ENCODE results near the gene PVRIG. TPM values are rescaled to one million over a fixed set of nuclear protein-coding genes. Genes with fewer than 3 reads are reported as not detected.
"Not testable (repeated sequence)": the region's sequence is repeated elsewhere in the genome, so short reads cannot be mapped to it uniquely, and the experiment has no call there.

PVRIG gene
- total RNA-seq, 1 experiment from 2014 or later, result not detected

DNA sequence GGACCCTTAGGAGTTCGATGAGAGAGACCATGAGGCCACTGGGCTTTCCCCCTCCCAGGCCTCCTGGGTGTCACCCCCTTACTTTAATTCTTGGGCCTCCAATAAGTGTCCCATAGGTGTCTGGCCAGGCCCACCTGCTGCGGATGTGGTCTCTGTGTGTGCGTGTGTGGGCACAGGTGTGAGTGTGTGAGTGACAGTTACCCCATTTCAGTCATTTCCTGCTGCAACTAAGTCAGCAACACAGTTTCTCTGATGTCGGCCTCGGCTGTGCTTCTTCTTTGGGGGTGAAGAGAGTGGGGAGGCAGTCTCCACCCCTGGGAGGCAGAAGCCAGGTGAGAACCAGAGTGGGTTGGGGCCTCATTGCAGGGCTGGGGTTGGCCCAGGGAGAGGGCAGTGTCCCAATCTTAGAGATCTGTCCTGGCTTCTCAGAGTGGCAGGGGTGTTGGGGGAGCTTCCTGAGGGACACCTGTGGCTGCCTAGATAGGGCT is 1.5 kb downstream of the PVRIG start:
- Histone ChIP-seq H3K4me3 (ENCODE audit: low read depth, low read length, poor library complexity, severe bottlenecking) (no peak overlapping the region), H3K4me1 (ENCODE audit: insufficient read depth, low read length, poor library complexity, severe bottlenecking) (no peaks in the 10 kb centered on the region), H3K27ac (ENCODE audit: low read depth, low read length, poor library complexity, severe bottlenecking) (no peak overlapping the region), H3K9me3 (ENCODE audit: low read depth, low read length, poor library complexity, severe bottlenecking) (no peaks in the 10 kb centered on the region), H3K36me3 (ENCODE audit: insufficient read depth, low read length, poor library complexity, severe bottlenecking) (no peaks in the 10 kb centered on the region), H3K27me3 (replicated peaks; ENCODE audit: insufficient read depth, low read depth, low read length, poor library complexity) (no peaks in the 10 kb centered on the region)
- no peak for DNase-seq (ENCODE audit: low spot score)
- CTCF ChIA-PET, result no interaction called here
- POLR2A ChIA-PET (ENCODE audit: low non-redundant PET), result no interaction called here
- no TSS peak for BruUV-seq (replicated peaks)
- intact Hi-C loops (cut with micrococcal nuclease; ENCODE audit: unreplicated experiment), result no loop called here
- TF ChIP-seq, protein P1, sequence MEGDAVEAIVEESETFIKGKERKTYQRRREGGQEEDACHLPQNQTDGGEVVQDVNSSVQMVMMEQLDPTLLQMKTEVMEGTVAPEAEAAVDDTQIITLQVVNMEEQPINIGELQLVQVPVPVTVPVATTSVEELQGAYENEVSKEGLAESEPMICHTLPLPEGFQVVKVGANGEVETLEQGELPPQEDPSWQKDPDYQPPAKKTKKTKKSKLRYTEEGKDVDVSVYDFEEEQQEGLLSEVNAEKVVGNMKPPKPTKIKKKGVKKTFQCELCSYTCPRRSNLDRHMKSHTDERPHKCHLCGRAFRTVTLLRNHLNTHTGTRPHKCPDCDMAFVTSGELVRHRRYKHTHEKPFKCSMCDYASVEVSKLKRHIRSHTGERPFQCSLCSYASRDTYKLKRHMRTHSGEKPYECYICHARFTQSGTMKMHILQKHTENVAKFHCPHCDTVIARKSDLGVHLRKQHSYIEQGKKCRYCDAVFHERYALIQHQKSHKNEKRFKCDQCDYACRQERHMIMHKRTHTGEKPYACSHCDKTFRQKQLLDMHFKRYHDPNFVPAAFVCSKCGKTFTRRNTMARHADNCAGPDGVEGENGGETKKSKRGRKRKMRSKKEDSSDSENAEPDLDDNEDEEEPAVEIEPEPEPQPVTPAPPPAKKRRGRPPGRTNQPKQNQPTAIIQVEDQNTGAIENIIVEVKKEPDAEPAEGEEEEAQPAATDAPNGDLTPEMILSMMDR (conservative IDR thresholded peaks at IDR 0.05; ENCODE audit: low read depth, low read length), result no peak
- TF ChIP-seq EZH2 (IDR thresholded peaks at IDR 0.05; ENCODE audit: borderline replicate concordance, low read depth, low read length, poor library complexity, severe bottlenecking), result no peak

DNA sequence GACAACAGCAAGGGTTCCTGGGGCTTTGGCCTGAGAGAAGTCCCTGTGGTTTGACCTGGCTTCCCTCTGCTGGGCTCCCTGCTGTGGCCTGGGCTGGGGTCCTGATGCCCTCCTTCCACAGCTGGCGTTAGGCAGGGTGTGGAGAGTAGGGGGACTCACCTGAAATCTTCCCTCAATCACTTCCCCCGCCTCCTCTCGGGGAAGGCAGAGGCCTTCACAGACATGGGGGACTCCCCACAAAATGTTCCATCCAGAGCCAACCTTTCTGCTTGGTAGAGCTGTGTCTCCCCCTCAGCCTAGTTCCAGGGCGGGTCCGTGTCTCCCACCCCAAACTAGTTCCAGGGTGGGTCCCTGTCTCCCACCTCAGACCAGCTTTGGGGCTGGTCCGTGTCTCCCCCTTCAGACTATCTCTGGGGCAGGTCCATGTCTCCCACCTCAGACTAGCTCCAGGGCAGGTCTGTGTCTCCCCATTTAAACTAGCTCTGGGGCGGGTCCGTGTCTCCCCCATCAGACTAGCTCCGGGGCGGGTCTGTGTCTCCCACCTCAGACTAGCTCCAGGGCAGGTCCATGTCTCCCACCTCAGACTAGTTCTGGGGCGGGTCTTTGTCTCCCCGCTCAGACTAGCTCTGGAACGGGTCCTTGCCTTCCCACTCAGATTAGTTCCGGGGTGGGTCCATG is 2.2 kb downstream of the PVRIG start:
- CTCF ChIA-PET, result no interaction called here

DNA sequence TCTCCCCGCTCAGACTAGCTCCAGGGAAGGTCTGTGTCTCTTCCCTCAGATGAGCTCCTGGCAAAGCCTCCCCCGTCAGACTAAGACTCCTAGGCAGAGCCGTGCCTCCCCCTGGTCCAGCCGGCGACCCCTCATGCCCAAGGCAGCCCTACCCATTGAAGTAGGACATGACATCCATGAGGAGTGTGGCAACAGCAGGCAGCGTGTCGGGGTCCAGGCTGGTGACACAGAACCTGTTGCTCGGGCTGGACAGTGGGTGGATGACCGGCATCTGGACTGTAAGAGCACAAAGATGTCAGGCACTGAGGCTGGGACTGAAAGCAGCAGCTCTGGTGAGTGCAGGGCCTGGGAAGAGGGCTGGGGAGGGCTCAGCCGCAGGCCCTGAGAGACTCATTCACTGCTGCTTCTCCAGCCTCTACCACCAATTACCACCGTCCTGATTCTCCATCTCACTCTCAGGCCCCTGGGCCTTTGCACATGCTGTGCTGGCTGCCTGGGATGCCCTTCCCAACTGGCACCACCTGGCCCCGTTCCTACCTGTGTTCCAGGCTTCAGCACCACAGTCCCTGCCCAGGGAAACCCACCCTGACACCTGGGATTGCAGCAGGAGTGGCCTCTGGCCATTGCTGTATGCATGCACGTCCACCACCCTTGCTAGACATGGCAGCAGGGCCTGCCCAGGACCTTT is 2.8 kb downstream of the PVRIG start:
- no peak overlapping the region for H3K4me3 ChIP-seq (ENCODE audit: low read depth, low read length, poor library complexity, severe bottlenecking)
- H3K27me3 ChIP-seq (replicated peaks; ENCODE audit: insufficient read depth, low read depth, low read length, poor library complexity), result no peaks in the 10 kb centered on the region
- no TSS peak for BruUV-seq (replicated peaks)
- no peak overlapping the region for H3K27ac ChIP-seq (ENCODE audit: low read depth, low read length, poor library complexity, severe bottlenecking)
- no peaks in the 10 kb centered on the region for H3K4me1 ChIP-seq (ENCODE audit: insufficient read depth, low read length, poor library complexity, severe bottlenecking)
- H3K36me3 ChIP-seq (ENCODE audit: insufficient read depth, low read length, poor library complexity, severe bottlenecking), result no peaks in the 10 kb centered on the region
- no peaks in the 10 kb centered on the region for H3K9me3 ChIP-seq (ENCODE audit: low read depth, low read length, poor library complexity, severe bottlenecking)
- no peak for DNase-seq (ENCODE audit: low spot score)
- intact Hi-C loops (cut with micrococcal nuclease; ENCODE audit: unreplicated experiment), result no loop called here
- POLR2A ChIA-PET (ENCODE audit: low non-redundant PET), result no interaction called here
- CTCF ChIA-PET, result interaction anchor here (0.6 kb wide), 1 partner anchor 89 kb away, joined by 3 read pairs; no protein-coding TSS in a partner anchor
- TF ChIP-seq, protein P1 (conservative IDR thresholded peaks at IDR 0.05; ENCODE audit: low read depth, low read length), result no peak
- no peak for TF ChIP-seq EZH2 (IDR thresholded peaks at IDR 0.05; ENCODE audit: borderline replicate concordance, low read depth, low read length, poor library complexity, severe bottlenecking)

More for the DNA sequence above, 2.2 kb downstream of the PVRIG start:
- Histone ChIP-seq H3K27me3 (replicated peaks; ENCODE audit: insufficient read depth, low read depth, low read length, poor library complexity) (no peaks in the 10 kb centered on the region), H3K4me1 (ENCODE audit: insufficient read depth, low read length, poor library complexity, severe bottlenecking) (no peaks in the 10 kb centered on the region), H3K36me3 (ENCODE audit: insufficient read depth, low read length, poor library complexity, severe bottlenecking) (no peaks in the 10 kb centered on the region), H3K9me3 (ENCODE audit: low read depth, low read length, poor library complexity, severe bottlenecking) (no peaks in the 10 kb centered on the region), H3K27ac (ENCODE audit: low read depth, low read length, poor library complexity, severe bottlenecking) (no peak overlapping the region), H3K4me3 (ENCODE audit: low read depth, low read length, poor library complexity, severe bottlenecking) (no peak overlapping the region)
- intact Hi-C loops (cut with micrococcal nuclease; ENCODE audit: unreplicated experiment), result no loop called here
- BruUV-seq (replicated peaks), result no TSS peak
- POLR2A ChIA-PET (ENCODE audit: low non-redundant PET), result no interaction called here
- no peak for DNase-seq (ENCODE audit: low spot score)
- no peak for TF ChIP-seq EZH2 (IDR thresholded peaks at IDR 0.05; ENCODE audit: borderline replicate concordance, low read depth, low read length, poor library complexity, severe bottlenecking)
- TF ChIP-seq, protein P1 (conservative IDR thresholded peaks at IDR 0.05; ENCODE audit: low read depth, low read length), result no peak

DNA sequence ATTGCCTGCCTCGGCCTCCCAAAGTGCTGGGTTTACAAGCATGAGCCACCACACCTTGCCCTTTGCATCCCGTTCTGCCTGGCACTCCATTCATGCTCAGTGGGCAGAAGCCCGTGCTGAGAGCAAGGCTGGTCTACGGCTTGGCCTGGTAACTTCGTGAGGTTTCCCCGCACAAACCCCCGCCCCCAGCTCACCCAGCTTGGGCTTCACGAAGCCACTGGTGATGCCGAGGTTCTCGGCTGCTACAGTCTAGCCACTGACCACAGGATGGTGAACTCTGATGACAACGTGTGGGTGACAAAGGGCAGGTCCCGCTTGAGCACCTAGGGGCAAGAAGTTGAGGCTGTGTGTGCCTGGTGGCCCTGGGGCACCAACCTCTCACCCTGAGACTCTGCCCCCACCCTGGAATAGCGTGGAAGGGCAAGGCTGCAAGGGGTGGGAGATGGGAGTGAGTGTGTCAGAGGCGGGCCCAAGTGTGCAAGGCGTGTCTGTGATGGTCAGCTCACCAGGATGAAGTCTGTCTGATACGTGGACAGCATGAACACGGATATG is 3.7 kb downstream of the PVRIG start:
- BruUV-seq (replicated peaks); POLR2A ChIA-PET (ENCODE audit: low non-redundant PET); DNase-seq (ENCODE audit: low spot score); H3K27me3 ChIP-seq (replicated peaks; ENCODE audit: insufficient read depth, low read depth, low read length, poor library complexity); H3K4me3 ChIP-seq (ENCODE audit: low read depth, low read length, poor library complexity, severe bottlenecking); H3K27ac ChIP-seq (ENCODE audit: low read depth, low read length, poor library complexity, severe bottlenecking); H3K4me1 ChIP-seq (ENCODE audit: insufficient read depth, low read length, poor library complexity, severe bottlenecking); H3K9me3 ChIP-seq (ENCODE audit: low read depth, low read length, poor library complexity, severe bottlenecking); H3K36me3 ChIP-seq (ENCODE audit: insufficient read depth, low read length, poor library complexity, severe bottlenecking); intact Hi-C loops (cut with micrococcal nuclease; ENCODE audit: unreplicated experiment): not testable (repeated sequence)
- CTCF ChIA-PET, result interaction anchor here (0.6 kb wide), 1 partner anchor 89 kb away, joined by 3 read pairs; no protein-coding TSS in a partner anchor

DNA sequence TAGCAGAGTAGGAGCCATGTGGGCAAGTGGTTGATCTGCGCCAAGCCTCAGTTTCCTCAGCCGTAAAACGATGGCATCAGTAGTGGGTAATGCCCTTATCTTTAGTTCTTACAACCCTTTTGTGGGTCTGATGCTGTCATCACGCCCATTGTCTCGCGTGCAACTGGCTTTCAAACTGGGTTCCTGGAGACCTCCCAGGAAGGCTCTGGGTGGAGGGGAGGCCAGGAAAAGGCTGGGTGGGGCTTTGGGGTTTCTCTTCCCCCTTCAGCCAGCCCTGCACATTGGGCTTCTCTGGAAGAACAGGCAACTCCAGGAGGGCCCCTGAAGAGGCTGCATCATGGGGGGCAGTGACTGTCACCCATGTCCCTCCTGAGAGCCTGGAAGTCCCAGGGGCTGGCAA is 5.1 kb downstream of the PVRIG start:
- H3K4me1 ChIP-seq (ENCODE audit: insufficient read depth, low read length, poor library complexity, severe bottlenecking); H3K36me3 ChIP-seq (ENCODE audit: insufficient read depth, low read length, poor library complexity, severe bottlenecking); H3K27ac ChIP-seq (ENCODE audit: low read depth, low read length, poor library complexity, severe bottlenecking); POLR2A ChIA-PET (ENCODE audit: low non-redundant PET); BruUV-seq (replicated peaks); DNase-seq (ENCODE audit: low spot score); H3K27me3 ChIP-seq (replicated peaks; ENCODE audit: insufficient read depth, low read depth, low read length, poor library complexity); H3K9me3 ChIP-seq (ENCODE audit: low read depth, low read length, poor library complexity, severe bottlenecking); intact Hi-C loops (cut with micrococcal nuclease; ENCODE audit: unreplicated experiment); H3K4me3 ChIP-seq (ENCODE audit: low read depth, low read length, poor library complexity, severe bottlenecking); CTCF ChIA-PET: not testable (repeated sequence)
